Hematopoietic multipotent progenitor cell treated with erythropoietin and hydrocortisone succinate and interleukin-3 and kit ligand, for 6 days (in vitro differentiated cells): ENCODE measurements around the gene SQSTM1.
"Not testable (repeated sequence)": the region's sequence is repeated elsewhere in the genome, so short reads cannot be mapped to it uniquely, and the experiment has no call there.

Experiments
- DNase-seq: peaks from one replicate; pipeline ENCODE4 v3.0.0-alpha.2; 2015

SQSTM1 gene

GRCh38 chr5:179860301-179860700, 39.6 kb downstream of the SQSTM1 start:
- DNase-seq, result no peak

- no peak for DNase-seq
Observed at GRCh38 chr5:179862296-179862695, 41.6 kb downstream of the SQSTM1 start.

GRCh38 chr5:179862891-179863290, 42.2 kb downstream of the SQSTM1 start:
- DNase-seq, result no peak

GRCh38 chr5:179863449-179864085, 42.9 kb downstream of the SQSTM1 start:
- no peak for DNase-seq

GRCh38 chr5:179864686-179865085, 44.0 kb downstream of the SQSTM1 start:
- DNase-seq, result no peak

GRCh38 chr5:179865491-179866240, 45.0 kb downstream of the SQSTM1 start:
- DNase-seq, result no peak

- DNase-seq, result peak; percentile 28
Observed at GRCh38 chr5:179866241-179867078, 45.8 kb downstream of the SQSTM1 start.

GRCh38 chr5:179867079-179867465, 46.4 kb downstream of the SQSTM1 start:
- no peak for DNase-seq

- DNase-seq, result no peak
Observed at GRCh38 chr5:179867476-179867875, 46.8 kb downstream of the SQSTM1 start.

- no peak for DNase-seq
Observed at GRCh38 chr5:179868541-179868940, 47.8 kb downstream of the SQSTM1 start.

GRCh38 chr5:179869101-179869500, 48.4 kb downstream of the SQSTM1 start:
- DNase-seq, result no peak

- DNase-seq, result no peak
Observed at GRCh38 chr5:179869641-179870402, 49.1 kb downstream of the SQSTM1 start.

GRCh38 chr5:179870403-179870903, 49.7 kb downstream of the SQSTM1 start:
- peak; percentile 71 for DNase-seq

- no peak for DNase-seq
Observed at GRCh38 chr5:179870952-179871351, 50.2 kb downstream of the SQSTM1 start.

GRCh38 chr5:179871533-179871932, 50.8 kb downstream of the SQSTM1 start:
- not testable (repeated sequence) for DNase-seq

GRCh38 chr5:179872055-179872827, 51.5 kb downstream of the SQSTM1 start:
- no peak for DNase-seq

GRCh38 chr5:179872828-179873575, 52.3 kb downstream of the SQSTM1 start:
- DNase-seq, result no peak

- DNase-seq, result no peak
Observed at GRCh38 chr5:179873588-179874110, 52.9 kb downstream of the SQSTM1 start.

GRCh38 chr5:179874136-179874535, 53.4 kb downstream of the SQSTM1 start:
- DNase-seq, result no peak

- DNase-seq, result no peak
Observed at GRCh38 chr5:179874536-179875292, 54.0 kb downstream of the SQSTM1 start.
